ENCODE measurements around the gene OPHN1. TPM values are rescaled to one million over a fixed set of nuclear protein-coding genes. Genes with fewer than 3 reads are reported as not detected.

Gene OPHN1
- total RNA-seq, 2 donors from 2014 or later, result 2.3 to 4.3 TPM

DNA sequence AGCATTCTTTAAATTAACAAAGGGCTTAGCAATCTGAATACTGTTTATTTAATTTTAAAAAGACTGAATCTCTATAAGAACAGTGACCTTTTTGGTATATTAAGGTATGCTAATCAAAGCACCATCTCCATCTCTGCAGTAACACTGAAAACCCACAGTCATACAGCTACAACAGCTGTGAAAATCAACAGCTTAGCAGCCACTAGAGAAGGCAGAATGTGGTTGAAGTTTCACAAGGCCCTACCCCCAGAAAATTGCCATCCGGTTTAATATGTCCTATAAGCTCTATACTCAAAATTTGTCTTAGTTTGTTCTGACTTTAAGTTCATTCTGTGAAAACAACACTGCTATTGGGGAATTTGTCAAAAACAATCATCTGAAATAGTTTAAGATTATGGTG is 128.7 kb downstream of the OPHN1 start:
- H3K4me3 ChIP-seq, result no peak overlapping the region
- no peaks in the 10 kb centered on the region for H3K27me3 ChIP-seq
- no peak overlapping the region for H3K27ac ChIP-seq
- no peaks in the 10 kb centered on the region for H3K4me1 ChIP-seq
- 100% methylated on average over 1 of the region's 1 CpG for WGBS, 2 donors
- intact Hi-C loops (cut with DNase I), result no loop called here
- TF ChIP-seq, protein P1, sequence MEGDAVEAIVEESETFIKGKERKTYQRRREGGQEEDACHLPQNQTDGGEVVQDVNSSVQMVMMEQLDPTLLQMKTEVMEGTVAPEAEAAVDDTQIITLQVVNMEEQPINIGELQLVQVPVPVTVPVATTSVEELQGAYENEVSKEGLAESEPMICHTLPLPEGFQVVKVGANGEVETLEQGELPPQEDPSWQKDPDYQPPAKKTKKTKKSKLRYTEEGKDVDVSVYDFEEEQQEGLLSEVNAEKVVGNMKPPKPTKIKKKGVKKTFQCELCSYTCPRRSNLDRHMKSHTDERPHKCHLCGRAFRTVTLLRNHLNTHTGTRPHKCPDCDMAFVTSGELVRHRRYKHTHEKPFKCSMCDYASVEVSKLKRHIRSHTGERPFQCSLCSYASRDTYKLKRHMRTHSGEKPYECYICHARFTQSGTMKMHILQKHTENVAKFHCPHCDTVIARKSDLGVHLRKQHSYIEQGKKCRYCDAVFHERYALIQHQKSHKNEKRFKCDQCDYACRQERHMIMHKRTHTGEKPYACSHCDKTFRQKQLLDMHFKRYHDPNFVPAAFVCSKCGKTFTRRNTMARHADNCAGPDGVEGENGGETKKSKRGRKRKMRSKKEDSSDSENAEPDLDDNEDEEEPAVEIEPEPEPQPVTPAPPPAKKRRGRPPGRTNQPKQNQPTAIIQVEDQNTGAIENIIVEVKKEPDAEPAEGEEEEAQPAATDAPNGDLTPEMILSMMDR (IDR thresholded peaks at IDR 0.05), result no peak
- TF ChIP-seq POLR2A (IDR thresholded peaks at IDR 0.05), result no peak
- H3K36me3 ChIP-seq (replicated peaks in 1 of 2; ENCODE audit: insufficient read depth in 1 of 2, low read depth in 2 of 2), result no peaks in the 10 kb centered on the region
- DNase-seq, result no peak
- H3K9me3 ChIP-seq, result no peaks in the 10 kb centered on the region
- no peak for ATAC-seq

DNA sequence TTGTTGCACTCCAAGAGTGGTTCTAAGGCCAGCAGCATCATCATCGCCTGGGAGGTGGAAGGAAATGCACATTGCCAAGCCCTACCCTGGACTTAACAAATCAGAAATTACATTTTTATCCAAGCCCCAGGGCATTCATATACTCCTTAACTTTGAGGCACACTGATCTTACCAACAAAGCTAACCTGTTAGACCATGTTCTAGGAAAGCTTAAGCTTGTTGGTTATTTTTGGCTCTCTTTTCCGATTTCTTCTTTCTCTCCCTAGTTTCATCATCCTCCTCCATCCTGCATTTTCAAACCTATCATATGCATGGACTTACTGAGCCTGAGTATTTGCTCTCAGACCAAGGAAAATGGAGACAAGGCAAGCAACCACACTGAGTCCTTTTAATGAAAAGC is 133.4 kb downstream of the OPHN1 start:
- Histone ChIP-seq H3K4me3 (no peak overlapping the region), H3K9me3 (no peaks in the 10 kb centered on the region), H3K27ac (no peak overlapping the region), H3K36me3 (replicated peaks in 1 of 2; ENCODE audit: insufficient read depth in 1 of 2, low read depth in 2 of 2) (no peaks in the 10 kb centered on the region), H3K4me1 (no peaks in the 10 kb centered on the region), H3K27me3 (no peaks in the 10 kb centered on the region)
- intact Hi-C loops (cut with DNase I), result no loop called here
- DNase-seq (no peak), ATAC-seq (no peak)
- 74 to 83% methylated on average over 2 of the region's 2 CpGs for WGBS, 2 donors
- TF ChIP-seq POLR2A (IDR thresholded peaks at IDR 0.05), result no peak
- TF ChIP-seq, protein P1 (IDR thresholded peaks at IDR 0.05), result no peak

GRCh38 chrX:68292471-68292870 is 140.8 kb downstream of the OPHN1 start:
- no peaks in the 10 kb centered on the region for H3K4me1 ChIP-seq
- H3K4me3 ChIP-seq, result no peak overlapping the region
- 60 to 67% methylated on average over 2 to 3 of the region's 3 CpGs for WGBS, 2 donors
- TF ChIP-seq, protein P1 (IDR thresholded peaks at IDR 0.05), result no peak
- no peak for TF ChIP-seq POLR2A (IDR thresholded peaks at IDR 0.05)
- H3K27ac ChIP-seq, result no peak overlapping the region
- H3K27me3 ChIP-seq, result no peaks in the 10 kb centered on the region
- no peaks in the 10 kb centered on the region for H3K9me3 ChIP-seq
- intact Hi-C loops (cut with DNase I), result no loop called here
- ATAC-seq (no peak), DNase-seq (no peak)
- no peaks in the 10 kb centered on the region for H3K36me3 ChIP-seq (replicated peaks in 1 of 2; ENCODE audit: insufficient read depth in 1 of 2, low read depth in 2 of 2)

DNA sequence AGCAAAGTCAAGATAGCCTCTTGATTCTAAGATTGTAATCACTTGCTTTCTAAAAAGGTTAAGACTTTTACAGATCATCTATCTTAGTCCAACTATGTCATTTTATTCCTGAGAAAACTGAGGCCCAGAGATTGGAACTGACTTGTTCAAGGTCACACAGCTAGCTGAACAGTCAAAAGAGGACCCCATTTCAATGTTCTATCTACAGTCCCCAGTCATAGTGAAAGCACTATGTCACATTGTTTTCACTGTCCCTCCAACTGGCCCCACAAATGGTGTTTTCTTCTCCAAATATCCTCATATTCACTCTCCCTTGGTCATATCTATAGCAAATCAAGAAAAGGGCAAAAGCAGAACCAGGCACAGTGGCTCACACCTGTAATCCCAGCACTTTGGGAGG is 145.2 kb downstream of the OPHN1 start:
- ATAC-seq (no peak), DNase-seq (no peak)
- no peaks in the 10 kb centered on the region for H3K27me3 ChIP-seq
- no peak overlapping the region for H3K27ac ChIP-seq
- H3K36me3 ChIP-seq (replicated peaks in 1 of 2; ENCODE audit: insufficient read depth in 1 of 2, low read depth in 2 of 2), result no peaks in the 10 kb centered on the region
- TF ChIP-seq, protein P1 (IDR thresholded peaks at IDR 0.05), result no peak
- no peak for TF ChIP-seq POLR2A (IDR thresholded peaks at IDR 0.05)
- H3K4me1 ChIP-seq, result no peaks in the 10 kb centered on the region
- intact Hi-C loops (cut with DNase I), result no loop called here
- no peak overlapping the region for H3K4me3 ChIP-seq
- no peaks in the 10 kb centered on the region for H3K9me3 ChIP-seq

- no peak for ATAC-seq
- intact Hi-C loops (cut with DNase I), result no loop called here
- whole genome bisulfite sequencing, 2 donors, result 70 to 73% methylated on average over 3 of the region's 3 CpGs
- H3K27me3 ChIP-seq, result no peaks in the 10 kb centered on the region
- H3K27ac ChIP-seq, result no peak overlapping the region
- H3K4me1 ChIP-seq, result no peaks in the 10 kb centered on the region
- H3K36me3 ChIP-seq (replicated peaks in 1 of 2; ENCODE audit: insufficient read depth in 1 of 2, low read depth in 2 of 2), result no peaks in the 10 kb centered on the region
- DNase-seq, result no peak
- no peaks in the 10 kb centered on the region for H3K9me3 ChIP-seq
- no peak overlapping the region for H3K4me3 ChIP-seq
- no peak for TF ChIP-seq POLR2A (IDR thresholded peaks at IDR 0.05)
- TF ChIP-seq, protein P1 (IDR thresholded peaks at IDR 0.05), result no peak
These were observed 145.9 kb downstream of the OPHN1 start for GRCh38 chrX:68287419-68287818.
